GM12878 (cell line): Measurements from ENCODE around the gene CDC5L. TPM values are rescaled to one million over a fixed set of nuclear protein-coding genes. Genes with fewer than 3 reads are reported as not detected.

ENCODE experiments used
- ATAC-seq: fragments of 200-7000 bp; cut with Tn5 transposase; 3 replicates; pipeline ENCODE4 v1.9.1; 2020; ENCODE audit warnings: mild to moderate bottlenecking, moderate library complexity
- BruUV-seq: library from RNA; stranded (reverse); fragments of 400-500 nt; replicated peaks from 2 replicates; lab custom pipeline; 2021; lab: Mats Ljungman, UMichigan
- CTCF ChIA-PET: fragments of 300-600 bp; sonication (Branson Sonifier 250); formaldehyde crosslinking; extraction: SDS; loops from one replicate; lab custom pipeline; 2021; ENCODE audit warnings: inconsistent platforms; lab: Yijun Ruan, JAX
- POLR2A ChIA-PET: fragments of 350-600 bp; formaldehyde crosslinking; extraction: SDS; loops from one replicate; lab custom pipeline; 2021; ENCODE audit warnings: inconsistent platforms; lab: Charles Lee
- RAD21 ChIA-PET: fragments of 300-600 bp; sonication (Branson Sonifier 250); formaldehyde crosslinking; loops from one replicate; lab custom pipeline; 2023; ENCODE audit warnings: antibody characterized with exemption; ENCODE audit not compliant: unreplicated experiment; lab: Charles Lee
- SMC1A ChIA-PET: fragments of 300-600 bp; sonication (Branson Sonifier 250); formaldehyde crosslinking; loops from one replicate; lab custom pipeline; 2023; ENCODE audit not compliant: unreplicated experiment, uncharacterized antibody; lab: Charles Lee
- DNase-seq: peaks from one replicate; pipeline ENCODE4 v3.0.0-alpha.2; 2011; ENCODE audit warnings: low read depth, low spot score
- FAIRE-seq: peaks from 3 replicates; lab custom pipeline; 2011; peaks lifted over from hg19 to GRCh38; lab: Jason Lieb, UNC
- H2AFZ ChIP-seq: 2 replicates; pipeline ENCODE4 v1.6.0; 2011; ENCODE audit warnings: low read depth, low read length, control low read depth; ENCODE audit not compliant: control insufficient read depth
- H3K27ac ChIP-seq: 2 replicates; pipeline ENCODE4 v1.5.1; 2011; ENCODE audit warnings: control low read depth; ENCODE audit not compliant: control insufficient read depth, insufficient read depth
- H3K27me3 ChIP-seq, 2 experiments: replicated peaks in 1 of 2; 2 replicates each; pipeline versions ENCODE4 v1.6.0 to v1.6.1; 2011; ENCODE audit warnings: low read length in 1 of 2; ENCODE audit not compliant: control insufficient read depth in 2 of 2, insufficient read depth in 2 of 2
- H3K36me3 ChIP-seq, 2 experiments: 2 replicates each; pipeline ENCODE4 v1.5.1; 2011; ENCODE audit warnings: low read length in 1 of 2; ENCODE audit not compliant: control insufficient read depth in 2 of 2, insufficient read depth in 2 of 2
- H3K4me1 ChIP-seq: 2 replicates; pipeline ENCODE4 v1.6.1; 2011; ENCODE audit warnings: mild to moderate bottlenecking, low read length, moderate library complexity, mixed read lengths; ENCODE audit not compliant: control insufficient read depth, insufficient read depth
- H3K4me2 ChIP-seq: 2 replicates; pipeline ENCODE4 v1.6.0; 2011; ENCODE audit warnings: control low read depth; ENCODE audit not compliant: control insufficient read depth, insufficient read depth
- H3K4me3 ChIP-seq: fragments of 200-600 bp; sonication (generic); 2 replicates; pipeline ENCODE4 v1.5.1; 2016
- H3K79me2 ChIP-seq: 2 replicates; pipeline ENCODE4 v1.6.0; 2011; ENCODE audit warnings: low read length; ENCODE audit not compliant: control insufficient read depth, insufficient read depth
- H3K9ac ChIP-seq: 2 replicates; pipeline ENCODE4 v1.8.0; 2011; ENCODE audit warnings: low read length, control low read depth, mixed read lengths; ENCODE audit not compliant: control insufficient read depth, insufficient read depth
- H3K9me3 ChIP-seq: replicated peaks from 3 replicates; pipeline ENCODE4 v1.5.1; 2011; ENCODE audit warnings: mild to moderate bottlenecking, low read length; ENCODE audit not compliant: control insufficient read depth, insufficient read depth
- H4K20me1 ChIP-seq: 2 replicates; pipeline ENCODE4 v1.6.0; 2011; ENCODE audit not compliant: control insufficient read depth, insufficient read depth
- CBX3 ChIP-seq: fragments of 200-600 bp; sonication (generic); IDR thresholded peaks from 2 replicates; pipeline ENCODE4 v1.6.1; 2016; ENCODE audit warnings: low read depth, borderline replicate concordance
- HDGF ChIP-seq: fragments of 450-650 bp; IDR thresholded peaks from 2 replicates; pipeline ENCODE4 v1.6.1; 2016; ENCODE audit warnings: antibody characterized with exemption
- JUND ChIP-seq: IDR thresholded peaks from 2 replicates; pipeline ENCODE4 v1.6.1; 2012; ENCODE audit warnings: low read depth, mild to moderate bottlenecking, low read length, improper control_type of control experiment, moderate library complexity
- MEF2B ChIP-seq: fragments of 450-650 bp; IDR thresholded peaks from 2 replicates; pipeline ENCODE4 v1.6.1; 2018; ENCODE audit warnings: mild to moderate bottlenecking, moderate library complexity; ENCODE audit not compliant: partially characterized antibody, poor library complexity, severe bottlenecking
- MYB ChIP-seq: fragments of 150-350 bp; IDR thresholded peaks from 2 replicates; pipeline ENCODE4 v1.6.1; 2014; ENCODE audit warnings: mild to moderate bottlenecking, low read depth, low read length, borderline replicate concordance
- REST ChIP-seq: IDR thresholded peaks from 2 replicates; pipeline ENCODE4 v1.6.1; 2012; ENCODE audit warnings: mild to moderate bottlenecking, low read depth, low read length
- RFX5 ChIP-seq: IDR thresholded peaks from 2 replicates; pipeline ENCODE4 v1.6.1; 2011; ENCODE audit warnings: low read depth, low read length, improper control_type of control experiment
- TARDBP ChIP-seq: IDR thresholded peaks from 2 replicates; pipeline ENCODE4 v1.6.1; 2016; ENCODE audit warnings: borderline replicate concordance
- TCF12 ChIP-seq: IDR thresholded peaks from 2 replicates; pipeline ENCODE4 v1.6.1; 2011; ENCODE audit warnings: low read depth, mild to moderate bottlenecking, low read length
- WGBS: methylation state at CpG from one replicate; pipeline ENCODE4 v1.1.6; 2016; ENCODE audit warnings: low lambda C conversion rate; ENCODE audit not compliant: insufficient replicate concordance, insufficient coverage; ENCODE audit errors: missing lambda C conversion rate; 5-methylcytosine and 5-hydroxymethylcytosine counted together
- in situ Hi-C: fragments of 300-500 bp; cut with MboI; formaldehyde crosslinking; loops from 9 replicates; pipeline ENCODE4 v1.14.3; 2018; ENCODE audit warnings: mixed read lengths
- intact Hi-C: fragments of 100-400 bp; cut with micrococcal nuclease; formaldehyde crosslinking; loops from one replicate; pipeline ENCODE4 v1.14.2; 2022; ENCODE audit not compliant: unreplicated experiment
- polyA plus RNA-seq, 11 experiments: library from polyadenylated mRNA; depleted of rRNA in 4 of 11; unstranded in 6 of 11; stranded (reverse) in 5 of 11; fragments of >200 nt; fragmentation: Nextera tagmentation in 4 of 11; fragmentation: Illumina TruSeq in 1 of 11; extraction: Ambion mirVana in 4 of 11; extraction: Trizol in 1 of 11; gene quantifications; 1 replicate in 1 of 11; 2 replicates in 10 of 11; pipeline versions ENCODE4 v1.2.1 to v1.2.3, GENCODE V29; 2011 to 2016; ENCODE audit warnings: inconsistent platforms in 2 of 11, missing spikeins in 2 of 11, low read depth in 1 of 11
- total RNA-seq, 4 experiments: library from RNA; depleted of rRNA in 3 of 4; stranded (reverse); fragments of >200 nt in 3 of 4; fragmentation: Illumina TruSeq in 1 of 4; extraction: Trizol in 1 of 4; gene quantifications; 2 replicates each; pipeline versions ENCODE4 v1.2.1 to v1.2.3, GENCODE V29; 2013 to 2021
- TF ChIP-seq, protein P1 (sequence below): fragments of 450-650 bp; IDR thresholded peaks from 2 replicates; pipeline ENCODE4 v1.6.1; 2017; ENCODE audit warnings: mild to moderate bottlenecking, low read depth, inconsistent platforms; ENCODE audit not compliant: poor library complexity, severe bottlenecking
- TF ChIP-seq, protein P2 (sequence below): fragments of 450-650 bp; IDR thresholded peaks from 2 replicates; pipeline ENCODE4 v1.6.1; 2018; ENCODE audit warnings: borderline replicate concordance, mild to moderate bottlenecking; ENCODE audit not compliant: partially characterized antibody

CDC5L gene
- total and polyA plus RNA-seq, 10 of the 15 experiments (the other 5 are each of a cell fraction or from before 2014, with no cell fraction given), result 13.2 to 29.4 (median 18.8) TPM

GRCh38 chr6:44456966-44457292, 69.4 kb downstream of the CDC5L start (continued):
- TF ChIP-seq HDGF, result no peak
- TF ChIP-seq MEF2B, result no peak

DNA sequence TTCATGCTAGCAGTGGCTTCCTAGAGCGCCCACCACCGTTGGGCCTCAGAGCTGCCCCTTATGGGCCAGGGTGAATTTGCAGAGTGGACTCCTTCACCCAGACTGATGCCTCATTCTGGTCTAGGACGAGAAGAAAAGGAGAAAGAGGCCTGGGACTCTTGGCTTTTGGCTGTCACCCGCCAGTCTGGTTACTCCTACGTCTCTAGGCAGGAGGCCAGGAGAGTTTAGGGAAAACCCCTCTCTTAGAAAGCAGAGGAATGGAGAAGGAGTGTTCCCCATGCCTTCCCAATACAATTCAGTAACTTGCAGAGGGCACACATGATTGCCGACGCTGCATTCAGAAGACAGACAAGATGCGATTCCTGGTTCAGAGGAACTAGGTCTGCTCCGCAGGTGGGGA, 70.1 kb downstream of the CDC5L start:
- in situ Hi-C loops, result no loop called here
- H3K27ac ChIP-seq, result no peak overlapping the region
- WGBS, result 66% methylated on average over 9 of the region's 9 CpGs
- no peak overlapping the region for H3K9ac ChIP-seq
- SMC1A ChIA-PET, result interaction anchor here (1.5 kb wide), 1 partner anchor 190 kb away, joined by 4 read pairs; no protein-coding TSS in a partner anchor
- no peak overlapping the region for H2AFZ ChIP-seq
- FAIRE-seq (no peak), DNase-seq (no peak), ATAC-seq (no peak)
- H3K9me3 ChIP-seq, result no peaks in the 10 kb centered on the region
- no peaks in the 10 kb centered on the region for H3K36me3 ChIP-seq
- H3K27me3 ChIP-seq, result no peaks in the 10 kb centered on the region
- H3K4me3 ChIP-seq, result no peak overlapping the region
- intact Hi-C loops, result loop anchor here (2.0 kb wide), 1 partner anchor 189 kb away; no protein-coding TSS in a partner anchor
- CTCF ChIA-PET, result interaction anchor here (1.4 to 5.0 kb wide), 9 partner anchors 12 to 31 kb away, joined by 4 to 31 read pairs (median 20); no protein-coding TSS in a partner anchor
- no peaks in the 10 kb centered on the region for H4K20me1 ChIP-seq
- POLR2A ChIA-PET, result no interaction called here
- H3K4me1 ChIP-seq, result no peaks in the 10 kb centered on the region
- no peaks in the 10 kb centered on the region for H3K79me2 ChIP-seq
- BruUV-seq, result no TSS peak
- H3K4me2 ChIP-seq, result no peak overlapping the region
- RAD21 ChIA-PET, result interaction anchor here (0.7 kb wide), 1 partner anchor 112 kb away, joined by 3 read pairs; no protein-coding TSS in a partner anchor
- TF ChIP-seq TCF12, result no peak
- TF ChIP-seq, protein P1, sequence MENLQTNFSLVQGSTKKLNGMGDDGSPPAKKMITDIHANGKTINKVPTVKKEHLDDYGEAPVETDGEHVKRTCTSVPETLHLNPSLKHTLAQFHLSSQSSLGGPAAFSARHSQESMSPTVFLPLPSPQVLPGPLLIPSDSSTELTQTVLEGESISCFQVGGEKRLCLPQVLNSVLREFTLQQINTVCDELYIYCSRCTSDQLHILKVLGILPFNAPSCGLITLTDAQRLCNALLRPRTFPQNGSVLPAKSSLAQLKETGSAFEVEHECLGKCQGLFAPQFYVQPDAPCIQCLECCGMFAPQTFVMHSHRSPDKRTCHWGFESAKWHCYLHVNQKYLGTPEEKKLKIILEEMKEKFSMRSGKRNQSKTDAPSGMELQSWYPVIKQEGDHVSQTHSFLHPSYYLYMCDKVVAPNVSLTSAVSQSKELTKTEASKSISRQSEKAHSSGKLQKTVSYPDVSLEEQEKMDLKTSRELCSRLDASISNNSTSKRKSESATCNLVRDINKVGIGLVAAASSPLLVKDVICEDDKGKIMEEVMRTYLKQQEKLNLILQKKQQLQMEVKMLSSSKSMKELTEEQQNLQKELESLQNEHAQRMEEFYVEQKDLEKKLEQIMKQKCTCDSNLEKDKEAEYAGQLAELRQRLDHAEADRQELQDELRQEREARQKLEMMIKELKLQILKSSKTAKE, result no peak
- no peak for TF ChIP-seq RFX5
- no peak for TF ChIP-seq MEF2B
- no peak for TF ChIP-seq TARDBP
- no peak for TF ChIP-seq JUND
- TF ChIP-seq, protein P2, sequence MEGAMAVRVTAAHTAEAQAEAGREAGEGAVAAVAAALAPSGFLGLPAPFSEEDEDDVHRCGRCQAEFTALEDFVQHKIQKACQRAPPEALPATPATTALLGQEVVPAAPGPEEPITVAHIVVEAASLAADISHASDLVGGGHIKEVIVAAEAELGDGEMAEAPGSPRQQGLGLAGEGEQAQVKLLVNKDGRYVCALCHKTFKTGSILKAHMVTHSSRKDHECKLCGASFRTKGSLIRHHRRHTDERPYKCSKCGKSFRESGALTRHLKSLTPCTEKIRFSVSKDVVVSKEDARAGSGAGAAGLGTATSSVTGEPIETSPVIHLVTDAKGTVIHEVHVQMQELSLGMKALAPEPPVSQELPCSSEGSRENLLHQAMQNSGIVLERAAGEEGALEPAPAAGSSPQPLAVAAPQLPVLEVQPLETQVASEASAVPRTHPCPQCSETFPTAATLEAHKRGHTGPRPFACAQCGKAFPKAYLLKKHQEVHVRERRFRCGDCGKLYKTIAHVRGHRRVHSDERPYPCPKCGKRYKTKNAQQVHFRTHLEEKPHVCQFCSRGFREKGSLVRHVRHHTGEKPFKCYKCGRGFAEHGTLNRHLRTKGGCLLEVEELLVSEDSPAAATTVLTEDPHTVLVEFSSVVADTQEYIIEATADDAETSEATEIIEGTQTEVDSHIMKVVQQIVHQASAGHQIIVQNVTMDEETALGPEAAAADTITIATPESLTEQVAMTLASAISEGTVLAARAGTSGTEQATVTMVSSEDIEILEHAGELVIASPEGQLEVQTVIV, result no peak
- no peak for TF ChIP-seq MYB
- TF ChIP-seq CBX3, result no peak
- TF ChIP-seq REST, result no peak
